GM10266 (cell line): Measurements from ENCODE around the gene TCF7L1.

Experiments
- DNase-seq: peaks from one replicate; pipeline ENCODE4 v3.0.0; 2012; ENCODE audit errors: extremely low spot score
- CTCF ChIP-seq: IDR thresholded peaks from 2 replicates; pipeline ENCODE4 v1.5.1; 2012; ENCODE audit warnings: mild to moderate bottlenecking, low read depth; ENCODE audit not compliant: control insufficient read depth, insufficient read depth; ENCODE audit errors: missing control alignments

Gene TCF7L1

GRCh38 chr2:85163675-85164074 lies 30.5 kb downstream of the TCF7L1 start:
- no peak for TF ChIP-seq CTCF
- no peak for DNase-seq

GRCh38 chr2:85164145-85164569 lies 31.0 kb downstream of the TCF7L1 start:
- DNase-seq, result no peak
- no peak for TF ChIP-seq CTCF

- DNase-seq, result no peak
- no peak for TF ChIP-seq CTCF
These were observed 32.0 kb downstream of the TCF7L1 start for GRCh38 chr2:85165088-85165690.

- no peak for TF ChIP-seq CTCF
These were observed 32.8 kb downstream of the TCF7L1 start for GRCh38 chr2:85166021-85166420.

GRCh38 chr2:85167479-85167878 lies 34.3 kb downstream of the TCF7L1 start:
- no peak for DNase-seq
- no peak for TF ChIP-seq CTCF

More at GRCh38 chr2:85166021-85166420, 32.8 kb downstream of the TCF7L1 start:
- no peak for DNase-seq

- DNase-seq, result no peak
- no peak for TF ChIP-seq CTCF
These were observed 35.8 kb downstream of the TCF7L1 start for GRCh38 chr2:85168942-85169341.

GRCh38 chr2:85169581-85169980 lies 36.4 kb downstream of the TCF7L1 start:
- no peak for TF ChIP-seq CTCF
- DNase-seq, result no peak
